ENCODE data around the gene PEX14.

PEX14 gene

GRCh38 chr1:10549904-10550664 is 75.3 kb downstream of the PEX14 start:
- no peak for DNase-seq

- DNase-seq = no peak
Measured at GRCh38 chr1:10553118-10553517, 78.4 kb downstream of the PEX14 start.

- no peak for DNase-seq
Measured at GRCh38 chr1:10555635-10556429, 81.1 kb downstream of the PEX14 start.

GRCh38 chr1:10556430-10557005 is 81.8 kb downstream of the PEX14 start:
- no peak for DNase-seq

GRCh38 chr1:10557714-10558113 is 83.0 kb downstream of the PEX14 start:
- no peak for DNase-seq

- no peak for DNase-seq
Measured at GRCh38 chr1:10559386-10559785, 84.6 kb downstream of the PEX14 start.

- DNase-seq = no peak
Measured at GRCh38 chr1:10561497-10561896, 86.7 kb downstream of the PEX14 start.

GRCh38 chr1:10561955-10562354 is 87.2 kb downstream of the PEX14 start:
- no peak for DNase-seq

- no peak for DNase-seq
Measured at GRCh38 chr1:10564063-10564462, 89.3 kb downstream of the PEX14 start.

- DNase-seq = no peak
Measured at GRCh38 chr1:10569531-10569930, 94.8 kb downstream of the PEX14 start.

GRCh38 chr1:10575616-10576015 is 100.9 kb downstream of the PEX14 start:
- no peak for DNase-seq

- DNase-seq = no peak
Measured at GRCh38 chr1:10578070-10578469, 103.3 kb downstream of the PEX14 start.

GRCh38 chr1:10583641-10584040 is 108.9 kb downstream of the PEX14 start:
- DNase-seq = no peak

GRCh38 chr1:10585242-10585641 is 110.5 kb downstream of the PEX14 start:
- DNase-seq = no peak

- no peak for DNase-seq
Measured at GRCh38 chr1:10586125-10586524, 111.4 kb downstream of the PEX14 start.

- no peak for DNase-seq
Measured at GRCh38 chr1:10588640-10589039, 113.9 kb downstream of the PEX14 start.

GRCh38 chr1:10589074-10589473 is 114.3 kb downstream of the PEX14 start:
- no peak for DNase-seq

- DNase-seq = no peak
Measured at GRCh38 chr1:10591010-10591409, 116.3 kb downstream of the PEX14 start.

GRCh38 chr1:10592373-10592772 is 117.6 kb downstream of the PEX14 start:
- DNase-seq = no peak

GRCh38 chr1:10593750-10594149 is 119.0 kb downstream of the PEX14 start:
- DNase-seq = no peak

- no peak for DNase-seq
Measured at GRCh38 chr1:10594595-10595223, 120.0 kb downstream of the PEX14 start.

GRCh38 chr1:10596780-10597179 is 122.0 kb downstream of the PEX14 start:
- no peak for DNase-seq

Measured in right forelimb (tissue), 1 donor.